Liver (tissue), 9 donors: ENCODE measurements around the gene CUL2. TPM values are rescaled to one million over a fixed set of nuclear protein-coding genes. Genes with fewer than 3 reads are reported as not detected.
A peak's percentile ranks its signal among the peaks of the same experiment; 100 is the strongest.
"Not testable (repeated sequence)": the region's sequence is repeated elsewhere in the genome, so short reads cannot be mapped to it uniquely, and the experiment has no call there.

Source experiments
- DNase-seq: peaks from one replicate; pipeline ENCODE4 v3.0.0-alpha.2; 2017; ENCODE audit warnings: low spot score
- H3K27ac ChIP-seq, 2 donors: one replicate each; pipeline ENCODE4 v1.7.0; 2013; ENCODE audit warnings: inconsistent platforms in 2 of 2, low read length in 2 of 2, control low read depth in 1 of 2, low read depth in 1 of 2, mild to moderate bottlenecking in 1 of 2
- H3K27me3 ChIP-seq, 4 donors: one replicate each; pipeline versions ENCODE4 v1.6.1 to v1.7.0; 2013; ENCODE audit warnings: low read length in 3 of 4, inconsistent platforms in 1 of 4, mild to moderate bottlenecking in 1 of 4, moderate library complexity in 1 of 4; ENCODE audit not compliant: control insufficient read depth in 4 of 4, insufficient read depth in 4 of 4
- H3K36me3 ChIP-seq, 4 donors: one replicate each; pipeline versions ENCODE4 v1.6.1 to v1.7.0; 2013; ENCODE audit warnings: low read length in 3 of 4, mild to moderate bottlenecking in 3 of 4, low read depth in 1 of 4, moderate library complexity in 1 of 4; ENCODE audit not compliant: control insufficient read depth in 4 of 4, insufficient read depth in 3 of 4
- H3K4me1 ChIP-seq, 4 donors: one replicate each; pipeline versions ENCODE4 v1.6.1 to v1.7.0; 2013; ENCODE audit warnings: low read length in 3 of 4, mild to moderate bottlenecking in 3 of 4, moderate library complexity in 1 of 4; ENCODE audit not compliant: control insufficient read depth in 4 of 4, insufficient read depth in 4 of 4
- H3K4me3 ChIP-seq, 3 donors: one replicate each; pipeline versions ENCODE4 v1.6.1 to v1.7.0; 2013; ENCODE audit warnings: low read length in 3 of 3, control low read depth in 1 of 3, low read depth in 1 of 3, mild to moderate bottlenecking in 1 of 3
- H3K9ac ChIP-seq, 2 donors: one replicate each; pipeline ENCODE4 v1.7.0; 2013; ENCODE audit warnings: low read length in 2 of 2, mild to moderate bottlenecking in 2 of 2, moderate library complexity in 2 of 2, control low read depth in 1 of 2, low read depth in 1 of 2
- H3K9me3 ChIP-seq, 4 donors: one replicate each; pipeline versions ENCODE4 v1.6.1 to v1.7.0; 2013; ENCODE audit warnings: low read length in 3 of 4; ENCODE audit not compliant: control insufficient read depth in 4 of 4
- EGR1 ChIP-seq, 2 donors: IDR thresholded peaks; 2 replicates each; pipeline ENCODE4 v1.6.1; 2016 to 2018; ENCODE audit warnings: antibody characterized with exemption in 2 of 2, low read depth in 2 of 2
- FOXA2 ChIP-seq: IDR thresholded peaks from 2 replicates; pipeline ENCODE4 v1.6.1; 2016; ENCODE audit warnings: antibody characterized with exemption
- GABPA ChIP-seq, 2 donors: IDR thresholded peaks in 1 of 2; conservative IDR thresholded peaks in 1 of 2; 2 replicates each; pipeline ENCODE4 v1.6.1; 2016; ENCODE audit warnings: antibody characterized with exemption in 2 of 2, mild to moderate bottlenecking in 1 of 2, moderate library complexity in 1 of 2
- HNF4A ChIP-seq, 2 donors: conservative IDR thresholded peaks; 2 replicates each; pipeline ENCODE4 v1.6.1; 2016; ENCODE audit warnings: antibody characterized with exemption in 2 of 2, mild to moderate bottlenecking in 2 of 2
- HNF4G ChIP-seq: IDR thresholded peaks from 2 replicates; pipeline ENCODE4 v1.6.1; 2016; ENCODE audit warnings: antibody characterized with exemption
- JUND ChIP-seq, 2 donors: IDR thresholded peaks; 2 replicates each; pipeline ENCODE4 v1.6.1; 2016; ENCODE audit warnings: antibody characterized with exemption in 2 of 2
- NR2F2 ChIP-seq: IDR thresholded peaks from 2 replicates; pipeline ENCODE4 v1.6.1; 2016; ENCODE audit warnings: antibody characterized with exemption
- RAD21 ChIP-seq, 2 donors: IDR thresholded peaks; 2 replicates each; pipeline ENCODE4 v1.6.1; 2016; ENCODE audit warnings: antibody characterized with exemption in 2 of 2, mild to moderate bottlenecking in 2 of 2
- SP1 ChIP-seq: IDR thresholded peaks from 2 replicates; pipeline ENCODE4 v1.6.1; 2018; ENCODE audit warnings: antibody characterized with exemption, mild to moderate bottlenecking
- TAF1 ChIP-seq: conservative IDR thresholded peaks from 2 replicates; pipeline ENCODE4 v1.6.1; 2016; ENCODE audit warnings: antibody characterized with exemption, mild to moderate bottlenecking
- YY1 ChIP-seq: IDR thresholded peaks from 2 replicates; pipeline ENCODE4 v1.6.1; 2016; ENCODE audit warnings: antibody characterized with exemption, mild to moderate bottlenecking
- WGBS: extraction: QIAGEN DNeasy Blood & Tissue Kit; methylation state at CpG from one replicate; pipeline ENCODE4 v1.1.7; 2013; 5-methylcytosine and 5-hydroxymethylcytosine counted together
- polyA plus RNA-seq, 2 donors: library from polyadenylated mRNA; stranded (reverse) in 1 of 2; unstranded in 1 of 2; fragments of 200-250 nt in 1 of 2; fragments of >200 nt in 1 of 2; fragmentation: Nextera tagmentation in 1 of 2; extraction: Ambion mirVana in 1 of 2; gene quantifications; one replicate each; pipeline versions ENCODE4 v1.2.1 to v1.2.3, GENCODE V29; 2013 to 2015
- total RNA-seq, 2 donors: library from RNA; depleted of rRNA; stranded (reverse); fragments of >200 nt; gene quantifications; one replicate each; pipeline ENCODE4 v1.2.3, GENCODE V29; 2014
- TF ChIP-seq, protein P1 (sequence below): IDR thresholded peaks from 2 replicates; pipeline ENCODE4 v1.6.1; 2016; ENCODE audit warnings: antibody characterized with exemption, mild to moderate bottlenecking
- TF ChIP-seq, protein P2 (sequence below): IDR thresholded peaks from 2 replicates; pipeline ENCODE4 v1.6.1; 2016; ENCODE audit warnings: antibody characterized with exemption
- donor health status: healthy.
- donor health status: healthy.
- donor health status: healthy.
- donor health status: healthy.
- donor health status: healthy.

The CUL2 gene
- total and polyA plus RNA-seq, 4 donors = 8.6 to 14.1 (median 12.1) TPM

GRCh38 chr10:34978080-34978479 is 112.1 kb downstream of the CUL2 start (continued):
- TF ChIP-seq, protein P1, sequence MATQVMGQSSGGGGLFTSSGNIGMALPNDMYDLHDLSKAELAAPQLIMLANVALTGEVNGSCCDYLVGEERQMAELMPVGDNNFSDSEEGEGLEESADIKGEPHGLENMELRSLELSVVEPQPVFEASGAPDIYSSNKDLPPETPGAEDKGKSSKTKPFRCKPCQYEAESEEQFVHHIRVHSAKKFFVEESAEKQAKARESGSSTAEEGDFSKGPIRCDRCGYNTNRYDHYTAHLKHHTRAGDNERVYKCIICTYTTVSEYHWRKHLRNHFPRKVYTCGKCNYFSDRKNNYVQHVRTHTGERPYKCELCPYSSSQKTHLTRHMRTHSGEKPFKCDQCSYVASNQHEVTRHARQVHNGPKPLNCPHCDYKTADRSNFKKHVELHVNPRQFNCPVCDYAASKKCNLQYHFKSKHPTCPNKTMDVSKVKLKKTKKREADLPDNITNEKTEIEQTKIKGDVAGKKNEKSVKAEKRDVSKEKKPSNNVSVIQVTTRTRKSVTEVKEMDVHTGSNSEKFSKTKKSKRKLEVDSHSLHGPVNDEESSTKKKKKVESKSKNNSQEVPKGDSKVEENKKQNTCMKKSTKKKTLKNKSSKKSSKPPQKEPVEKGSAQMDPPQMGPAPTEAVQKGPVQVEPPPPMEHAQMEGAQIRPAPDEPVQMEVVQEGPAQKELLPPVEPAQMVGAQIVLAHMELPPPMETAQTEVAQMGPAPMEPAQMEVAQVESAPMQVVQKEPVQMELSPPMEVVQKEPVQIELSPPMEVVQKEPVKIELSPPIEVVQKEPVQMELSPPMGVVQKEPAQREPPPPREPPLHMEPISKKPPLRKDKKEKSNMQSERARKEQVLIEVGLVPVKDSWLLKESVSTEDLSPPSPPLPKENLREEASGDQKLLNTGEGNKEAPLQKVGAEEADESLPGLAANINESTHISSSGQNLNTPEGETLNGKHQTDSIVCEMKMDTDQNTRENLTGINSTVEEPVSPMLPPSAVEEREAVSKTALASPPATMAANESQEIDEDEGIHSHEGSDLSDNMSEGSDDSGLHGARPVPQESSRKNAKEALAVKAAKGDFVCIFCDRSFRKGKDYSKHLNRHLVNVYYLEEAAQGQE = no peak
- TF ChIP-seq GABPA (IDR thresholded peaks at IDR 0.05 in 1 of 2, conservative IDR thresholded peaks at IDR 0.05 in 1 of 2) (no peak), JUND (IDR thresholded peaks at IDR 0.05) (no peak), HNF4A (conservative IDR thresholded peaks at IDR 0.05) (no peak), NR2F2 (no peak), RAD21 (IDR thresholded peaks at IDR 0.05) (no peak), FOXA2 (no peak), HNF4G (no peak), YY1 (no peak), EGR1 (IDR thresholded peaks at IDR 0.05; ENCODE audit: low read depth in 2 of 2) (no peak), SP1 (no peak), TAF1 (no peak)
- TF ChIP-seq, protein P2, sequence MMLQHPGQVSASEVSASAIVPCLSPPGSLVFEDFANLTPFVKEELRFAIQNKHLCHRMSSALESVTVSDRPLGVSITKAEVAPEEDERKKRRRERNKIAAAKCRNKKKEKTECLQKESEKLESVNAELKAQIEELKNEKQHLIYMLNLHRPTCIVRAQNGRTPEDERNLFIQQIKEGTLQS = no peak

DNA sequence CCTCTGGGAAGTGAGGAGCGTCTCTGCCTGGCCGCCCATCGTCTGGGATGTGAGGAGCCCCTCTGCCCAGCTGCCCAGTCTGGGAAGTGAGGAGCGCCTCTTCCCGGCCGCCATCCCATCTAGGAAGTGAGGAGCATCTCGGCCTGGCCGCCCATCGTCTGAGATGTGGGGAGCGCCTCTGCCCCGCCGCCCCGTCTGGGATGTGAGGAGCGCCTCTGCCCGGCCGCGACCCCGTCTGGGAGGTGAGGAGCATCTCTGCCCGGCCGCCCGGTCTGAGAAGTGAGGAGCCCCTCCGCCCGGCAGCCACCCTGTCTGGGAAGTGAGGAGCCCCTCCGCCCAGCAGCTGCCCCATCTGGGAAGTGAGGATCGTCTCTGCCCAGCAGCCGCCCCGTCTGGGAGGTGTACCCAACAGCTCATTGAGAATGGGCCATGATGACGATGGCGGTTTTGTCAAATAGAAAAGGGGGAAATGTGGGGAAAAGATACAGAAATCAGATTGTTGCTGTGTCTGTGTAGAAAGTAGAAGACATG is 113.7 kb downstream of the CUL2 start:
- H3K9ac ChIP-seq, H3K4me3 ChIP-seq, H3K27me3 ChIP-seq, H3K27ac ChIP-seq, H3K36me3 ChIP-seq, H3K4me1 ChIP-seq, DNase-seq, H3K9me3 ChIP-seq: not testable (repeated sequence)
- 95% methylated on average over 29 of the region's 29 CpGs for WGBS

GRCh38 chr10:34974364-34975065 is 115.6 kb downstream of the CUL2 start:
- H3K9ac ChIP-seq, H3K36me3 ChIP-seq, H3K4me1 ChIP-seq, H3K27me3 ChIP-seq, DNase-seq, H3K4me3 ChIP-seq, H3K27ac ChIP-seq, H3K9me3 ChIP-seq: not testable (repeated sequence)
- peak in 1 of 2 donors; percentile 30 for TF ChIP-seq RAD21 (IDR thresholded peaks at IDR 0.05)
- WGBS = 87% methylated on average over 8 of the region's 8 CpGs

- DNase-seq, H3K9ac ChIP-seq, H3K4me1 ChIP-seq, H3K9me3 ChIP-seq, H3K4me3 ChIP-seq, H3K27me3 ChIP-seq, H3K27ac ChIP-seq, H3K36me3 ChIP-seq: not testable (repeated sequence)
- WGBS = 85% methylated on average over 3 of the region's 3 CpGs
Measured at GRCh38 chr10:34973757-34974156, 116.4 kb downstream of the CUL2 start.

GRCh38 chr10:34973121-34973520 is 117.0 kb downstream of the CUL2 start:
- WGBS = 71% methylated on average over 9 of the region's 9 CpGs
- not testable (repeated sequence) for H3K27me3 ChIP-seq, H3K4me1 ChIP-seq

GRCh38 chr10:34972591-34972990 is 117.5 kb downstream of the CUL2 start:
- not testable (repeated sequence) for DNase-seq

More at GRCh38 chr10:34973121-34973520, 117.0 kb downstream of the CUL2 start:
- H3K9me3 ChIP-seq, H3K27ac ChIP-seq, DNase-seq, H3K4me3 ChIP-seq, H3K36me3 ChIP-seq, H3K9ac ChIP-seq: not testable (repeated sequence)

More at GRCh38 chr10:34972591-34972990, 117.5 kb downstream of the CUL2 start:
- H3K9me3 ChIP-seq, H3K27ac ChIP-seq, H3K36me3 ChIP-seq, H3K27me3 ChIP-seq, H3K4me1 ChIP-seq, H3K9ac ChIP-seq, H3K4me3 ChIP-seq: not testable (repeated sequence)
- WGBS = 90% methylated on average over 2 of the region's 2 CpGs
